MCF 10A (cell line): ENCODE data around the gene SS18L1. TPM values are rescaled to one million over a fixed set of nuclear protein-coding genes. Genes with fewer than 3 reads are reported as not detected.

ENCODE experiments used
- BruUV-seq: library from RNA; stranded (reverse); fragments of 400-500 nt; replicated peaks from 2 replicates; lab custom pipeline; 2021; lab: Mats Ljungman, UMichigan
- CTCF ChIA-PET: fragments of 300-600 bp; sonication (Branson Sonifier 250); formaldehyde crosslinking; extraction: SDS; loops from one replicate; lab custom pipeline; 2021; ENCODE audit warnings: antibody characterized with exemption, inconsistent platforms; lab: Yijun Ruan, JAX
- POLR2A ChIA-PET: fragments of 300-600, 350-650 bp; sonication (Branson Sonifier 250); formaldehyde crosslinking; extraction: SDS; loops from one replicate; lab custom pipeline; 2020; ENCODE audit warnings: antibody characterized with exemption, inconsistent platforms; lab: Yijun Ruan, JAX
- DNase-seq: peaks from one replicate; pipeline ENCODE4 v3.0.0-alpha.2; 2018; ENCODE audit not compliant: unreplicated experiment
- H3K27ac Mint-ChIP-seq: one replicate; pipeline ENCODE4 v1.8.0; 2022; ENCODE audit warnings: mild to moderate bottlenecking, low read depth, mixed read lengths; ENCODE audit not compliant: unreplicated experiment
- H3K27me3 Mint-ChIP-seq: one replicate; pipeline ENCODE4 v1.8.0; 2022; ENCODE audit warnings: mixed read lengths; ENCODE audit not compliant: insufficient read depth, unreplicated experiment
- H3K36me3 Mint-ChIP-seq: one replicate; pipeline ENCODE4 v1.8.0; 2022; ENCODE audit warnings: mild to moderate bottlenecking, moderate library complexity, mixed read lengths; ENCODE audit not compliant: insufficient read depth, unreplicated experiment
- H3K4me1 Mint-ChIP-seq: one replicate; pipeline ENCODE4 v1.8.0; 2022; ENCODE audit warnings: mixed read lengths; ENCODE audit not compliant: insufficient read depth, unreplicated experiment
- H3K4me3 Mint-ChIP-seq: one replicate; pipeline ENCODE4 v1.8.0; 2022; ENCODE audit warnings: mild to moderate bottlenecking, moderate library complexity, mixed read lengths; ENCODE audit not compliant: unreplicated experiment
- H3K9me3 Mint-ChIP-seq: one replicate; pipeline ENCODE4 v1.8.0; 2022; ENCODE audit warnings: mixed read lengths; ENCODE audit not compliant: unreplicated experiment
- CTCF ChIP-seq: fragments of 200-600 bp; IDR thresholded peaks from one replicate; pipeline ENCODE4 v1.8.0; 2022; ENCODE audit warnings: antibody characterized with exemption, mild to moderate bottlenecking; ENCODE audit not compliant: unreplicated experiment
- intact Hi-C: fragments of 100-400 bp; cut with micrococcal nuclease; formaldehyde crosslinking; loops from 2 replicates; pipeline ENCODE4 v1.14.1; 2022
- total RNA-seq: library from RNA; stranded (reverse); gene quantifications from 2 replicates; pipeline ENCODE4 v1.2.3, GENCODE V29; 2022

Gene SS18L1
- total RNA-seq, 1 experiment from 2014 or later: 16.1 TPM

GRCh38 chr20:62174021-62174804 is 30.6 kb downstream of the SS18L1 start:
- H3K4me1 Mint-ChIP-seq: no peaks in the 10 kb centered on the region
- H3K27ac Mint-ChIP-seq: no peak overlapping the region
- intact Hi-C loops: no loop called here
- no peak for DNase-seq
- H3K9me3 Mint-ChIP-seq: no peaks in the 10 kb centered on the region
- BruUV-seq: no TSS peak
- POLR2A ChIA-PET: interaction anchor here (0.6 to 1.8 kb wide), 2 partner anchors 8 to 238 kb away, joined by 5 to 7 read pairs; partner anchors contain the start of gene MTG2
- no peaks in the 10 kb centered on the region for H3K27me3 Mint-ChIP-seq
- CTCF ChIA-PET: no interaction called here
- no peak overlapping the region for H3K4me3 Mint-ChIP-seq
- TF ChIP-seq CTCF: no peak
- peaks cover 50% of the 10 kb centered on the region for H3K36me3 Mint-ChIP-seq

GRCh38 chr20:62174870-62175624 is 31.5 kb downstream of the SS18L1 start:
- intact Hi-C loops: no loop called here
- ChIA-PET CTCF (no interaction called here), POLR2A (no interaction called here)
- H3K4me1 Mint-ChIP-seq: no peaks in the 10 kb centered on the region
- no peak overlapping the region for H3K27ac Mint-ChIP-seq
- no peaks in the 10 kb centered on the region for H3K9me3 Mint-ChIP-seq
- no peak overlapping the region for H3K4me3 Mint-ChIP-seq
- no TSS peak for BruUV-seq
- TF ChIP-seq CTCF: no peak
- no peaks in the 10 kb centered on the region for H3K27me3 Mint-ChIP-seq
- peaks cover 42% of the 10 kb centered on the region for H3K36me3 Mint-ChIP-seq
- no peak for DNase-seq

- H3K27me3 Mint-ChIP-seq: no peaks in the 10 kb centered on the region
- ChIA-PET CTCF (no interaction called here), POLR2A (no interaction called here)
- no peak overlapping the region for H3K27ac Mint-ChIP-seq
- no peak for TF ChIP-seq CTCF
- DNase-seq: no peak
- no peak overlapping the region for H3K4me3 Mint-ChIP-seq
- no peaks in the 10 kb centered on the region for H3K9me3 Mint-ChIP-seq
- intact Hi-C loops: no loop called here
- BruUV-seq: no TSS peak
- no peaks in the 10 kb centered on the region for H3K4me1 Mint-ChIP-seq
- H3K36me3 Mint-ChIP-seq: peaks cover 39% of the 10 kb centered on the region
Measured at GRCh38 chr20:62175711-62176110, 32.1 kb downstream of the SS18L1 start.

- H3K27ac Mint-ChIP-seq: no peak overlapping the region
- intact Hi-C loops: no loop called here
Measured at GRCh38 chr20:62176866-62177265, 33.3 kb downstream of the SS18L1 start.

More at GRCh38 chr20:62176866-62177265, 33.3 kb downstream of the SS18L1 start:
- no peak for DNase-seq
- H3K27me3 Mint-ChIP-seq: no peaks in the 10 kb centered on the region
- H3K9me3 Mint-ChIP-seq: no peaks in the 10 kb centered on the region
- peaks cover 39% of the 10 kb centered on the region for H3K36me3 Mint-ChIP-seq
- no peaks in the 10 kb centered on the region for H3K4me1 Mint-ChIP-seq
- ChIA-PET CTCF (interaction anchor here (0.5 to 0.6 kb wide), 2 partner anchors 166 to 209 kb away, joined by 3 read pairs; no protein-coding TSS in a partner anchor), POLR2A (interaction anchor here (0.7 to 1.0 kb wide), 4 partner anchors 10 to 111 kb away, joined by 3 to 4 read pairs (median 3); partner anchors contain the start of genes PSMA7 and SS18L1)
- TF ChIP-seq CTCF: no peak
- H3K4me3 Mint-ChIP-seq: no peak overlapping the region
- no TSS peak for BruUV-seq
